ENCODE data around the gene VSTM4. TPM values are rescaled to one million over a fixed set of nuclear protein-coding genes. Genes with fewer than 3 reads are reported as not detected.

The VSTM4 gene
- total RNA-seq, 1 donor = 10.1 TPM

DNA sequence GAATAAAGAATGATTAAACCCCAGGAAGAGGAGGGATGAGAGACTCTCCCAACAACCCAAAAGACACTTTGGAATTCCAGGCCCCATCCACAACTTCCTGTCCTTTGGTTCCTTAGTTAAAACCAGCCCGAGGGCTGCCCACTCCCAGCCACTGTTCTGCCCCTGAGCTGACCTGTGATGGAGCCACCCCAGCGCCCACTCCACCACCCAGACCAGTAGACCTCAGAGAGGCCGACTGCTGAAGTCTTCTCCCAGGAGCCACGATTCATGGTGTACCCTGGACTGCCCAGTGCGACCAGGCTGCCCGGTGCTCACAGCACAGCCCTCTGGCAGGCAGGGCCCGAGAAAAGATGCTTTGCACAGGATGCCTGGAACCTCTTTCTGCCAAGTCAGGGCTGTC is 6.7 kb downstream of the VSTM4 start:
- Histone ChIP-seq H2AFZ (ENCODE audit: low read length) (no peak overlapping the region), H3K27me3 (ENCODE audit: insufficient read depth, low read length) (no peaks in the 10 kb centered on the region), H3K9me3 (ENCODE audit: low read depth, low read length) (no peaks in the 10 kb centered on the region), H3K79me2 (ENCODE audit: insufficient read depth, low read length) (peaks cover 16% of the 10 kb centered on the region), H4K20me1 (ENCODE audit: insufficient read depth, low read length) (peaks cover 15% of the 10 kb centered on the region), H3K4me1 (ENCODE audit: insufficient read depth, low read length) (peaks cover 8% of the 10 kb centered on the region), H3K4me2 (ENCODE audit: insufficient read depth, low read length) (no peak overlapping the region), H3K4me3 (ENCODE audit: insufficient read depth, low read length) (no peak overlapping the region), H3K36me3 (ENCODE audit: insufficient read depth, low read length) (no peaks in the 10 kb centered on the region), H3K27ac (ENCODE audit: low read depth, low read length) (no peak overlapping the region)
- DNase-seq (ENCODE audit: insufficient read length, low spot score, missing footprints) = peak; percentile 61
- TF ChIP-seq, protein P1, sequence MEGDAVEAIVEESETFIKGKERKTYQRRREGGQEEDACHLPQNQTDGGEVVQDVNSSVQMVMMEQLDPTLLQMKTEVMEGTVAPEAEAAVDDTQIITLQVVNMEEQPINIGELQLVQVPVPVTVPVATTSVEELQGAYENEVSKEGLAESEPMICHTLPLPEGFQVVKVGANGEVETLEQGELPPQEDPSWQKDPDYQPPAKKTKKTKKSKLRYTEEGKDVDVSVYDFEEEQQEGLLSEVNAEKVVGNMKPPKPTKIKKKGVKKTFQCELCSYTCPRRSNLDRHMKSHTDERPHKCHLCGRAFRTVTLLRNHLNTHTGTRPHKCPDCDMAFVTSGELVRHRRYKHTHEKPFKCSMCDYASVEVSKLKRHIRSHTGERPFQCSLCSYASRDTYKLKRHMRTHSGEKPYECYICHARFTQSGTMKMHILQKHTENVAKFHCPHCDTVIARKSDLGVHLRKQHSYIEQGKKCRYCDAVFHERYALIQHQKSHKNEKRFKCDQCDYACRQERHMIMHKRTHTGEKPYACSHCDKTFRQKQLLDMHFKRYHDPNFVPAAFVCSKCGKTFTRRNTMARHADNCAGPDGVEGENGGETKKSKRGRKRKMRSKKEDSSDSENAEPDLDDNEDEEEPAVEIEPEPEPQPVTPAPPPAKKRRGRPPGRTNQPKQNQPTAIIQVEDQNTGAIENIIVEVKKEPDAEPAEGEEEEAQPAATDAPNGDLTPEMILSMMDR (IDR thresholded peaks at IDR 0.05; ENCODE audit: extremely low read depth, low read depth, low read length) = no peak

DNA sequence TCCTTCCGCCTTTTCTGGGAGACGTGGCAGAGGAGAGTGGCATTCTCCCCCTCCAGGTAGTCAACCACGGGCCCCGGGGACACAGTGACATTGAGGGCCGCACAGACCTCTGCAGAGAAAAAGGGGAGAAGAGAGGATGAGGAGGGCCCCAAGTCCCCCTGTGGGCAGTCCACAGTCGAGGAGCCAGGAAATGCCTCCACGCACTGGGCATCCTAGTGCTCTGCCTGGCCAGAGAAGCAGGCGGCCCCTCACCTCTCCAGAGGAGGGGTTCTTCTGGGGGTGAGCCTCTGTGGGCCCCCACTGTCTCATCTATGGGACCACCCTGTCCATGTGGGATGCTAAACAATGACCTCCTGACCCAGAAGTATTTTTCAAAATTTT is 7.4 kb downstream of the VSTM4 start:
- peaks cover 3% of the 10 kb centered on the region for H3K4me1 ChIP-seq (ENCODE audit: insufficient read depth, low read length)
- TF ChIP-seq, protein P1 (IDR thresholded peaks at IDR 0.05; ENCODE audit: extremely low read depth, low read depth, low read length) = no peak
- no peaks in the 10 kb centered on the region for H3K9me3 ChIP-seq (ENCODE audit: low read depth, low read length)

DNA sequence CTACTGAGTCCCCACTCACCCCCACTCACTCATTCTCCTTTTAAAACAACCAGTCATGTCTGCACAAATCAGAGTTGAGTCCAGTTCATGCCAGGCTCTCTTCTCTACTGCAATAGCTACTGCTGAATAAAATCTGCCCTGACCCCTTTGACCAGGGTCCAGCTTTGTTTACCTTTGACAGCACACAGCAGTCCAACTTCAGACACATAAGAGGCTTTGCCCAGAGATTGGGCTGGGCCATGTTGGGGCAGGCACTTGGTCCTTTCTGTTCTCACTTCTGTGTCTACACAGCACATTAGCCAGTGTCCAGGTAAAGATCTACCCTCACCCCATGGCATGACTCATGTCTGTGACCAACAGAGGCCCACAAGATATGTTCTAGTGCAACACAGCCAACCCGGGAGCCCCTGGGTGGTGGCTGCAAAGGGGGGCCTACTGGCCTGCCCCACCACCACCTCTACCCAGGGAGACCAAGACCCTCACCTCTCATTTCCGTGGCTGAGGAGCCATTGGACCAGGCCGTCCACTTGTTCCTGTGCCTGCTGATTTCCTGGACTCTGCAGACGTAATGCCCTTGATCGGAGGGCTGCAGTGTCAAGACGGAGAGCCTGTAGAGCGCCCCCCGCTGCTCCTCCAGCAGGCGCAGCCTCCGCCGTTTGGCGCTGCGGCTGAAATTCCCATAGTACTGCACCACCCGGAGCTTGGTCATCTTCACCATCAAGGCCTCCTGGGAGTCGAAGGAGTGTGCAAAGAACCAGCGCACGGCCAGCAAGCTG is 8.0 kb downstream of the VSTM4 start:
- no peak overlapping the region for H3K27ac ChIP-seq (ENCODE audit: low read depth, low read length)
- no peak overlapping the region for H3K4me3 ChIP-seq (ENCODE audit: insufficient read depth, low read length)
- H4K20me1 ChIP-seq (ENCODE audit: insufficient read depth, low read length) = peaks cover 17% of the 10 kb centered on the region
- no peaks in the 10 kb centered on the region for H3K27me3 ChIP-seq (ENCODE audit: insufficient read depth, low read length)
- no peaks in the 10 kb centered on the region for H3K36me3 ChIP-seq (ENCODE audit: insufficient read depth, low read length)
- DNase-seq (ENCODE audit: insufficient read length, low spot score, missing footprints) = peak; percentile 69
- H3K79me2 ChIP-seq (ENCODE audit: insufficient read depth, low read length) = peaks cover 14% of the 10 kb centered on the region
- H3K9me3 ChIP-seq (ENCODE audit: low read depth, low read length) = no peaks in the 10 kb centered on the region
- peaks cover 3% of the 10 kb centered on the region for H3K4me1 ChIP-seq (ENCODE audit: insufficient read depth, low read length)
- no peak overlapping the region for H2AFZ ChIP-seq (ENCODE audit: low read length)
- TF ChIP-seq, protein P1 (IDR thresholded peaks at IDR 0.05; ENCODE audit: extremely low read depth, low read depth, low read length) = no peak
- no peak overlapping the region for H3K4me2 ChIP-seq (ENCODE audit: insufficient read depth, low read length)

More for the DNA sequence above, 7.4 kb downstream of the VSTM4 start:
- Histone ChIP-seq H3K36me3 (ENCODE audit: insufficient read depth, low read length) (no peaks in the 10 kb centered on the region), H3K27me3 (ENCODE audit: insufficient read depth, low read length) (no peaks in the 10 kb centered on the region), H3K4me3 (ENCODE audit: insufficient read depth, low read length) (no peak overlapping the region), H3K79me2 (ENCODE audit: insufficient read depth, low read length) (peaks cover 16% of the 10 kb centered on the region), H3K27ac (ENCODE audit: low read depth, low read length) (no peak overlapping the region), H4K20me1 (ENCODE audit: insufficient read depth, low read length) (peaks cover 15% of the 10 kb centered on the region), H3K4me2 (ENCODE audit: insufficient read depth, low read length) (no peak overlapping the region), H2AFZ (ENCODE audit: low read length) (no peak overlapping the region)
- DNase-seq (ENCODE audit: insufficient read length, low spot score, missing footprints) = peak; percentile 34

DNA sequence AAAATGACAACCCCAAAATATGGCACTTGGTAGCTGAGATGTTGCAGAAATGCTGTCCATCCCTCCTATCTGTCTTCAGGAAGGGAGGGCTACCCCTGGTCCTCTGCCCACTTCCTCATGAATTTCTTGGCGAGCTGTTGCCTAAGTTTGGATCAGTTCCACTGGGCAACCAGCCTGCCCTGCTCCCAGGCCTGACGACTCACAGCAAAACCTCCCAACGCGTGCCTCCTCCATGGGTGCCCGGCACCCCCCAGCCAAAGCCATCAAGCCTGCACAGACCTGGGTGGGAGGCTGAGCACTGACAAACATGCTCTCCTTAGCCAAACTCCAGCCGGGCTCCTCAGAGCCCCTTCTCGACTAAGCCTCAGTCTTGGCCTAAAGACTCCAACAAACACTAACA is 8.9 kb downstream of the VSTM4 start:
- peaks cover 10% of the 10 kb centered on the region for H3K79me2 ChIP-seq (ENCODE audit: insufficient read depth, low read length)
- no peak overlapping the region for H3K4me3 ChIP-seq (ENCODE audit: insufficient read depth, low read length)
- no peak overlapping the region for H2AFZ ChIP-seq (ENCODE audit: low read length)
- DNase-seq (ENCODE audit: insufficient read length, low spot score, missing footprints) = peak; percentile 92
- H3K36me3 ChIP-seq (ENCODE audit: insufficient read depth, low read length) = no peaks in the 10 kb centered on the region
- H3K4me2 ChIP-seq (ENCODE audit: insufficient read depth, low read length) = no peak overlapping the region
- no peaks in the 10 kb centered on the region for H3K27me3 ChIP-seq (ENCODE audit: insufficient read depth, low read length)
- no peak overlapping the region for H3K27ac ChIP-seq (ENCODE audit: low read depth, low read length)
- H3K4me1 ChIP-seq (ENCODE audit: insufficient read depth, low read length) = peaks cover 3% of the 10 kb centered on the region
- H3K9me3 ChIP-seq (ENCODE audit: low read depth, low read length) = no peaks in the 10 kb centered on the region
- peaks cover 12% of the 10 kb centered on the region for H4K20me1 ChIP-seq (ENCODE audit: insufficient read depth, low read length)
- TF ChIP-seq, protein P1 (IDR thresholded peaks at IDR 0.05; ENCODE audit: extremely low read depth, low read depth, low read length) = no peak
